Ovary (tissue), 9 donors: ENCODE results near the gene FBLN2. TPM values are rescaled to one million over a fixed set of nuclear protein-coding genes. Genes with fewer than 3 reads are reported as not detected.

Experiments used
- DNase-seq, 5 donors: peaks; one replicate each; pipeline ENCODE4 v3.0.0-alpha.2; 2019 to 2020
- H3K27ac ChIP-seq, 2 donors: fragments of 200-600 bp; one replicate each; pipeline versions ENCODE4 v1.5.1 to v1.8.0; 2019 to 2022
- H3K27me3 ChIP-seq: fragments of 200-600 bp; one replicate; pipeline ENCODE4 v1.8.0; 2022
- H3K36me3 ChIP-seq: fragments of 200-600 bp; sonication (generic); one replicate; pipeline ENCODE4 v1.5.1; 2019
- H3K4me1 ChIP-seq: one replicate; pipeline ENCODE4 v1.8.1; 2013; ENCODE audit warnings: mild to moderate bottlenecking, moderate library complexity; ENCODE audit not compliant: insufficient read depth
- H3K4me3 ChIP-seq: fragments of 200-600 bp; sonication (generic); one replicate; pipeline ENCODE4 v1.5.1; 2017
- H3K9me3 ChIP-seq, 2 donors: fragments of 200-600 bp in 1 of 2; sonication (generic) in 1 of 2; one replicate each; pipeline versions ENCODE4 v1.5.1 to v1.8.1; 2013 to 2019; ENCODE audit warnings: mild to moderate bottlenecking in 1 of 2, moderate library complexity in 1 of 2
- EP300 ChIP-seq: sonication (generic); formaldehyde crosslinking; IDR thresholded peaks from one replicate; pipeline ENCODE4 v1.6.1; 2017; ENCODE audit warnings: antibody characterized with exemption
- POLR2A ChIP-seq: fragments of 450-650 bp; IDR thresholded peaks from one replicate; pipeline ENCODE4 v1.6.1; 2017; ENCODE audit warnings: antibody characterized with exemption, mild to moderate bottlenecking, moderate library complexity
- WGBS, 3 donors: extraction: QIAGEN DNeasy Blood & Tissue Kit in 1 of 3; methylation state at CpG; one replicate each; pipeline versions ENCODE4 v1.1.5 to v1.1.7; 2013 to 2017; 5-methylcytosine and 5-hydroxymethylcytosine counted together
- intact Hi-C, 4 donors: fragments of 100-400 bp; cut with DNase I; formaldehyde crosslinking; loops; one replicate each; pipeline versions ENCODE4 v1.11.0 to v1.15.1; 2022 to 2023
- polyA plus RNA-seq, 2 donors: library from polyadenylated mRNA; stranded (reverse); fragments of 200-250 nt in 1 of 2; fragments of 350-450 nt in 1 of 2; fragmentation: Illumina TruSeq in 1 of 2; extraction: RNeasy Lipid Tissue Mini Kit (QIAGEN cat#74804) in 1 of 2; gene quantifications; one replicate each; pipeline ENCODE4 v1.2.3, GENCODE V29; 2013 to 2014
- total RNA-seq, 7 donors: library from RNA; depleted of rRNA in 2 of 7; stranded (reverse); fragments of >200 nt in 2 of 7; fragmentation: NEBNext Ultra II Directional in 3 of 7; extraction: Animal tissue kit (Norgen Biotek cat#: 25700) in 3 of 7; gene quantifications; one replicate each; pipeline versions ENCODE4 v1.1.0 to v1.2.4, GENCODE V29; 2016 to 2023
- TF ChIP-seq, protein P1 (sequence below), 3 donors: fragments of 450-650 bp in 2 of 3; fragments of 200-600 bp in 1 of 3; IDR thresholded peaks; one replicate each; pipeline versions ENCODE4 v1.5.1 to v1.8.0; 2016 to 2022; ENCODE audit warnings: antibody characterized with exemption in 3 of 3, mild to moderate bottlenecking in 1 of 3
- donor health status: DM: no; HTN: no; CAD: no; lungs with moderate emphysema.
- donor health status: DM: no; HTN: no; CAD: no.
- donor health status: Bipolar disorder and iron deficiency.
- donor health status: DM: yes; HTN: yes; CAD: no.
- donor health status: DM: no; HTN: no; CAD: no.
- donor health status: DM: yes; HTN: yes; CAD: no.

FBLN2 gene
- total and polyA plus RNA-seq, 9 donors = 4.0 to 18.2 (median 8.1) TPM

DNA sequence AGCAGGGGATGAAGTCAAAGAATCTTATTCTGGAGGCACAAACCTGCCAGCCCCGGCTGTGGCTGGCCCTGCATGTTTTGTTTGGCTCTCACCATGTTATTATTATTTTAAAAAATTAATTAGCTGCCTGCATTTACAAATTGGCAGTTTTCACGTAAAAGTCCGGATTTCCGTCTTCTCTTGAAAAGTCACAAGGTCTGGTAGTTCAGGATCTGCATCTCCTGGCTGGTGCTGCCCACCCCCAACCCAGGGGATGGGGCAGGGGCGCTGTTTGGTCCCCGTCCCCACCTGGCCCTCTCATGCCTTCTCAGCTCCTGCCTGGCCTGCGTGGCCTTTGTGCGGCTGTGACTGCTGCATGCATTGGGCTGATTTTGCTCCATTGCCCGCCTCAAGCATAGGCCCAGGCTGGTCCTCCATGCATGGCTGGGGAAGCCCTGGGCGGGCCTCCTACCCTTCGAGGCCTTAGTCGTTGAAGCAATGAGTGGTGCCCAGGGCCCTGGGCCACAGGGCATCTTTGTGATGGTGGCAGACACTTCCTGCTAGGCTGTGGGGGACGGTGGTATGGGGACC lies 2.0 kb downstream of the FBLN2 start:
- Histone ChIP-seq H3K36me3 (no peaks in the 10 kb centered on the region), H3K27me3 (no peaks in the 10 kb centered on the region), H3K4me3 (no peak overlapping the region), H3K9me3 (no peaks in the 10 kb centered on the region), H3K4me1 (peaks cover 3% of the 10 kb centered on the region), H3K27ac (no peak overlapping the region)
- no peak for DNase-seq
- 78 to 81% (median 79%) methylated on average over 13 of the region's 13 CpGs for WGBS, 3 donors
- intact Hi-C loops = no loop called here
- no peak for TF ChIP-seq EP300

DNA sequence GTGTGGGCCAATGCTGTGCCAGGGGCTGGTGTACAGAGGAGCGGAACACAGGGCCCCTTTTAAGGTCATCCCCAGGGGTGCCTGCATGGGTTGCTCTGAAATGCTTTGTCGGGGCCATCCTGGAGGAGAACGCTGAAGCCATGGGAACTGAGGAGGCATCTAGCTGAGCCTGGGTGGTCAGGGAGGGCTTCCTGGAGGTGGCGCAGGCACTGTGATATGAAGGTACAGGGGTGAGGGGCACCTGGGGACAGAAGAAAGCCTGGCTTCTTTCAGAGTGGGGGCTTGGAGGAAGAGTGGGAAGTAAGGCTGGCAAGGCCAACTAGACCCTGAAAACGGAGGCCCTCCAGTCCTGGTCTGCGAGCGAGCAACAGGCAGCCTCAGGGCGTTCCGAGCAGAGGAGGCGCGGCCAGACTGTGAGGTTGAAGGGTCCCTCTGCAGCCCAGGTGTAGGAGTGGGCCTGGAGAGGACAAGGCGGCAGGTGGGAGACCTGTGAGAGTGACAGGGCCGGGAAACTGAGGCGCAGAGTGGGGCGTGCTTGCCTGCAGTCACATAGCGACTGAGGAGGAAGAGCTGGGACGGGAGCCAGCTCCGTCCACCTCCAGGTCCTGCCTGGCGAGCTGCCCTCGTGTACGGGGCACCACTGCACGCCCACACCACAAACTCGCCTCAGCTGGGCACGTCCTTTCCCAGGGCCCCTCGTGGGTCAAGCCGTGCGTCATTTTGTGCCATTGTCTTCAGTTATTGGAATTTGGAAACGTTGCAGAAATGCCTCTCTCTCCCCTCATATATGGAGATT lies 4.1 kb downstream of the FBLN2 start:
- intact Hi-C loops = no loop called here
- Histone ChIP-seq H3K9me3 (no peaks in the 10 kb centered on the region), H3K27me3 (no peaks in the 10 kb centered on the region), H3K27ac (no peak overlapping the region), H3K4me3 (no peak overlapping the region), H3K4me1 (no peaks in the 10 kb centered on the region), H3K36me3 (no peaks in the 10 kb centered on the region)
- no peak for DNase-seq
- TF ChIP-seq, protein P1, sequence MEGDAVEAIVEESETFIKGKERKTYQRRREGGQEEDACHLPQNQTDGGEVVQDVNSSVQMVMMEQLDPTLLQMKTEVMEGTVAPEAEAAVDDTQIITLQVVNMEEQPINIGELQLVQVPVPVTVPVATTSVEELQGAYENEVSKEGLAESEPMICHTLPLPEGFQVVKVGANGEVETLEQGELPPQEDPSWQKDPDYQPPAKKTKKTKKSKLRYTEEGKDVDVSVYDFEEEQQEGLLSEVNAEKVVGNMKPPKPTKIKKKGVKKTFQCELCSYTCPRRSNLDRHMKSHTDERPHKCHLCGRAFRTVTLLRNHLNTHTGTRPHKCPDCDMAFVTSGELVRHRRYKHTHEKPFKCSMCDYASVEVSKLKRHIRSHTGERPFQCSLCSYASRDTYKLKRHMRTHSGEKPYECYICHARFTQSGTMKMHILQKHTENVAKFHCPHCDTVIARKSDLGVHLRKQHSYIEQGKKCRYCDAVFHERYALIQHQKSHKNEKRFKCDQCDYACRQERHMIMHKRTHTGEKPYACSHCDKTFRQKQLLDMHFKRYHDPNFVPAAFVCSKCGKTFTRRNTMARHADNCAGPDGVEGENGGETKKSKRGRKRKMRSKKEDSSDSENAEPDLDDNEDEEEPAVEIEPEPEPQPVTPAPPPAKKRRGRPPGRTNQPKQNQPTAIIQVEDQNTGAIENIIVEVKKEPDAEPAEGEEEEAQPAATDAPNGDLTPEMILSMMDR (IDR thresholded peaks at IDR 0.05) = no peak
- TF ChIP-seq POLR2A (no peak), EP300 (no peak)
- WGBS, 3 donors = 39 to 46% (median 40%) methylated on average over 28 of the region's 28 CpGs

DNA sequence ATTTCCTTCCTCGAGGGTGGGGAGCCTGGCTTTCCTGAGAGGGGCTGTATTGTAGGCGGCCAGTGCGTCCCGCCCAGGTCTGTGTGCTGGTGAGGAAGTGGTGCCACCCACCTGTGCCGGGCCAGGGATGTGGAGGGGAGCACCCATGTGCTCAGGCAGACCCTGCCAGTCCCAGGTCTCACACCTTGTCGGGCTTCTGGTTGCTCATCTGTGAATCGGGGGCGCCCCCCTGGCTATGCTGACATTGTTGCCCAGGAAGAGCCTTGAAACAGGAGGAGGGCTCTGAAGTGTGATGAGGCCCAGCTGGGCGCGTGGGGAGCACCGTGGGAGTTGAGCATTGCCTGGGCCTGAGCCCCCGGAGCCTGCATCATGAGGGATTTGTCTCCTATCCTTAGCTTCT lies 4.8 kb downstream of the FBLN2 start:
- Histone ChIP-seq H3K36me3 (no peaks in the 10 kb centered on the region), H3K9me3 (no peaks in the 10 kb centered on the region), H3K4me1 (no peaks in the 10 kb centered on the region), H3K4me3 (no peak overlapping the region), H3K27ac (no peak overlapping the region), H3K27me3 (no peaks in the 10 kb centered on the region)
- no peak for DNase-seq
- WGBS, 3 donors = 25 to 46% (median 40%) methylated on average over 12 of the region's 12 CpGs
- intact Hi-C loops = no loop called here
- no peak for TF ChIP-seq POLR2A
- TF ChIP-seq, protein P1 (IDR thresholded peaks at IDR 0.05) = no peak
- no peak for TF ChIP-seq EP300

DNA sequence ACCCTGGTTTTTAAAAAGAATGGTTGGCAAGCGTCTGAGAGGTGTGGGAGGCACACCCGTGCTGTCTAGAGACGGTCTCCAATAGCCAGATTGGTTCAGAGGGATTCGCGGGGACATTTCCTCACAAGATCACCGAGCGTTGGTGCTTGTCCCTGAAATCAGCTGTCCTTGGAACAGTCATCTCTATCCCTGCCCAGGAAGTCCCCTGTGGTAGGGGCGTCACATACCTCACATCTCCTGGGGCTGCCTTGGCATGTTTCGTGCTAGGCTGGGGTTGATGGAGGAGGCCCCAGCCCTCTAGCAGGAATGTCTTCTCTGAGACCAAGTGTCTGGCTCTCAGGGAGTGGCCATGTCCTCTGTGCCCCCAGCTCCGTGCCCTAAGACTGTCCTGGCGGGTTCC lies 6.8 kb downstream of the FBLN2 start:
- DNase-seq = no peak
- H3K36me3 ChIP-seq = no peaks in the 10 kb centered on the region
- no peak for TF ChIP-seq EP300
- TF ChIP-seq POLR2A = no peak
- TF ChIP-seq, protein P1 (IDR thresholded peaks at IDR 0.05) = no peak
- H3K4me3 ChIP-seq = no peak overlapping the region
- 84 to 93% (median 85%) methylated on average over 11 of the region's 11 CpGs for WGBS, 3 donors
- H3K4me1 ChIP-seq = no peaks in the 10 kb centered on the region
- H3K27ac ChIP-seq = no peak overlapping the region
- no peaks in the 10 kb centered on the region for H3K9me3 ChIP-seq
- intact Hi-C loops = no loop called here
- H3K27me3 ChIP-seq = no peaks in the 10 kb centered on the region

DNA sequence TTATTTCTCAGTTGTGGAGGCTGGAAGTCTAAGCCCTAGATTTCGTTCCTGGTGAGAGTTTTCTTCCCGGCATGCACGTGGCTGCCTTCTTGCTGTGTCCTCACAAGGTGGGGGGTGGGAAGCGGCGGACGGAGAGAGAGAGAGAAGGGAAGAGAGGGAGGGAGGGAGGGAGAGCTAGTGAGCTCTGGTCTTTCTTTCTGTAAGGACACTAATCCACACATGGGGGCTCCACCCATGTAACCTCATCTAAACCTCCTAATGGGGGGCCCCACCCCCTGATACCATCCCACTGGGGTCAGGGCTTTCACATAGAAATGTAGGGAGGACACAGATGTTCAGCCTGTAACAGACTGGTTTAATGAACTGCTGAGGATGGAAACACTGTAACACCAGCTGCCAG lies 7.3 kb downstream of the FBLN2 start:
- no peak overlapping the region for H3K27ac ChIP-seq

More for the DNA sequence above, 7.3 kb downstream of the FBLN2 start:
- 57 to 60% (median 58%) methylated on average over 6 of the region's 6 CpGs for WGBS, 3 donors
- no peak overlapping the region for H3K4me3 ChIP-seq
- TF ChIP-seq EP300 (no peak), POLR2A (no peak)
- TF ChIP-seq, protein P1 (IDR thresholded peaks at IDR 0.05) = no peak
- H3K4me1 ChIP-seq = no peaks in the 10 kb centered on the region
- no peak for DNase-seq
- intact Hi-C loops = no loop called here
- H3K9me3 ChIP-seq = no peaks in the 10 kb centered on the region
- H3K27me3 ChIP-seq = no peaks in the 10 kb centered on the region
- H3K36me3 ChIP-seq = no peaks in the 10 kb centered on the region
